Tibial nerve (tissue), 3 donors: ENCODE data around the gene BHLHA15.

Experiments used
- CTCF ChIP-seq, 5 experiments: fragments of 200-600 bp in 3 of 5; fragments of 450-650 bp in 2 of 5; sonication (generic) in 3 of 5; IDR thresholded peaks; one replicate each; pipeline ENCODE4 v1.5.1; 2016 to 2019; ENCODE audit warnings: antibody characterized with exemption in 5 of 5, mild to moderate bottlenecking in 3 of 5, moderate library complexity in 2 of 5
- POLR2A ChIP-seq, 2 donors: fragments of 450-650 bp; IDR thresholded peaks; one replicate each; pipeline ENCODE4 v1.6.1; 2017; ENCODE audit warnings: antibody characterized with exemption in 2 of 2, mild to moderate bottlenecking in 2 of 2, moderate library complexity in 2 of 2

- no peak for TF ChIP-seq CTCF (IDR thresholded peaks at IDR 0.05)
- no peak for TF ChIP-seq POLR2A (IDR thresholded peaks at IDR 0.05)
These were observed 7.8 kb upstream of the BHLHA15 start for GRCh38 chr7:98203261-98203963.
